Type B pancreatic cell (in vitro differentiated cells): ENCODE results near the gene RAD51B. TPM values are rescaled to one million over a fixed set of nuclear protein-coding genes. Genes with fewer than 3 reads are reported as not detected.
A peak's percentile ranks its signal among the peaks of the same experiment; 100 is the strongest.

Experiments
- DNase-seq: peaks from one replicate; pipeline ENCODE4 v3.0.0; 2021; ENCODE audit warnings: mixed read lengths; ENCODE audit not compliant: unreplicated experiment; ENCODE audit errors: extremely low spot score
- H3K27ac Mint-ChIP-seq: 2 replicates; pipeline ENCODE4 v1.8.0; 2021; ENCODE audit warnings: mild to moderate bottlenecking, mixed read lengths
- H3K27me3 Mint-ChIP-seq: 2 replicates; pipeline ENCODE4 v1.8.0; 2021; ENCODE audit warnings: mixed read lengths
- H3K36me3 Mint-ChIP-seq: 2 replicates; pipeline ENCODE4 v1.8.0; 2021; ENCODE audit warnings: mixed read lengths
- H3K4me1 Mint-ChIP-seq: one replicate; pipeline ENCODE4 v1.8.0; 2021; ENCODE audit warnings: mixed read lengths; ENCODE audit not compliant: unreplicated experiment
- H3K4me3 Mint-ChIP-seq: 2 replicates; pipeline ENCODE4 v1.8.0; 2021; ENCODE audit warnings: mild to moderate bottlenecking, mixed read lengths
- H3K9me3 Mint-ChIP-seq: 2 replicates; pipeline ENCODE4 v1.8.0; 2021; ENCODE audit warnings: mixed read lengths
- CTCF ChIP-seq: fragments of 200-600 bp; sonication (generic); conservative IDR thresholded peaks from 2 replicates; pipeline ENCODE4 v1.5.0; 2021; ENCODE audit warnings: antibody characterized with exemption, mild to moderate bottlenecking
- total RNA-seq: library from RNA; stranded (reverse); gene quantifications from 2 replicates; pipeline ENCODE4 v1.2.1, GENCODE V29; 2021; ENCODE audit warnings: low replicate concordance

Gene RAD51B
- total RNA-seq, 1 donor from 2014 or later, result 27.3 TPM

- Mint-ChIP-seq H3K27ac (peak overlapping the region; percentile 84), H3K9me3 (peaks cover 9% of the 10 kb centered on the region), H3K4me3 (peak overlapping the region; percentile 10), H3K4me1 (peaks cover 23% of the 10 kb centered on the region), H3K27me3 (no peaks in the 10 kb centered on the region), H3K36me3 (peaks cover 16% of the 10 kb centered on the region)
- TF ChIP-seq CTCF, result no peak
- DNase-seq, result no peak
These were observed 130.2 kb downstream of the RAD51B start for GRCh38 chr14:67949771-67950170.

- TF ChIP-seq CTCF, result no peak
- Mint-ChIP-seq H3K27ac (no peak overlapping the region), H3K36me3 (peaks cover 16% of the 10 kb centered on the region), H3K4me3 (no peak overlapping the region), H3K4me1 (peaks cover 21% of the 10 kb centered on the region), H3K27me3 (no peaks in the 10 kb centered on the region), H3K9me3 (peaks cover 9% of the 10 kb centered on the region)
- DNase-seq, result no peak
These were observed 130.8 kb downstream of the RAD51B start for GRCh38 chr14:67950386-67950785.

GRCh38 chr14:67951529-67952135 is 132.1 kb downstream of the RAD51B start:
- H3K27ac Mint-ChIP-seq, result no peak overlapping the region
- DNase-seq, result no peak
- peaks cover 9% of the 10 kb centered on the region for H3K9me3 Mint-ChIP-seq
- peaks cover 16% of the 10 kb centered on the region for H3K36me3 Mint-ChIP-seq
- no peak overlapping the region for H3K4me3 Mint-ChIP-seq
- peaks cover 21% of the 10 kb centered on the region for H3K4me1 Mint-ChIP-seq
- no peaks in the 10 kb centered on the region for H3K27me3 Mint-ChIP-seq
- TF ChIP-seq CTCF, result no peak

- Mint-ChIP-seq H3K27ac (no peak overlapping the region), H3K4me1 (peaks cover 16% of the 10 kb centered on the region), H3K9me3 (peaks cover 9% of the 10 kb centered on the region), H3K27me3 (no peaks in the 10 kb centered on the region), H3K4me3 (no peak overlapping the region), H3K36me3 (peaks cover 19% of the 10 kb centered on the region)
- no peak for DNase-seq
- no peak for TF ChIP-seq CTCF
These were observed 132.8 kb downstream of the RAD51B start for GRCh38 chr14:67952381-67952780.

GRCh38 chr14:67952786-67953185 is 133.2 kb downstream of the RAD51B start:
- Mint-ChIP-seq H3K4me1 (peaks cover 12% of the 10 kb centered on the region), H3K36me3 (peaks cover 19% of the 10 kb centered on the region), H3K4me3 (no peak overlapping the region), H3K27me3 (no peaks in the 10 kb centered on the region), H3K9me3 (peaks cover 9% of the 10 kb centered on the region), H3K27ac (no peak overlapping the region)
- DNase-seq, result no peak
- TF ChIP-seq CTCF, result no peak
